Psoas muscle (tissue), 8 donors: ENCODE measurements around the gene LARP1B. TPM values are rescaled to one million over a fixed set of nuclear protein-coding genes. Genes with fewer than 3 reads are reported as not detected.

Experiments
- ATAC-seq, 4 donors: fragments of 200-7000 bp; cut with Tn5 transposase; one replicate each; pipeline ENCODE4 v1.9.1; 2020; ENCODE audit warnings: moderate library complexity in 3 of 4, mild to moderate bottlenecking in 2 of 4
- DNase-seq, 2 donors: peaks; one replicate each; pipeline ENCODE4 v3.0.0-alpha.2; 2020
- H3K27ac ChIP-seq: fragments of 200-600 bp; one replicate; pipeline ENCODE4 v1.8.0; 2022
- H3K27me3 ChIP-seq, 3 donors: fragments of 200-600 bp in 1 of 3; one replicate each; pipeline versions ENCODE4 v1.6.1 to v1.8.0; 2013 to 2022; ENCODE audit warnings: low read length in 2 of 3, mild to moderate bottlenecking in 2 of 3, moderate library complexity in 1 of 3; ENCODE audit not compliant: insufficient read depth in 3 of 3
- H3K36me3 ChIP-seq, 2 donors: fragments of 200-600 bp in 1 of 2; one replicate each; pipeline versions ENCODE4 v1.6.1 to v1.8.0; 2013 to 2022; ENCODE audit warnings: low read depth in 1 of 2, mild to moderate bottlenecking in 1 of 2, moderate library complexity in 1 of 2; ENCODE audit not compliant: insufficient read depth in 1 of 2
- H3K4me1 ChIP-seq: fragments of 200-600 bp; one replicate; pipeline ENCODE4 v1.8.0; 2022
- H3K4me3 ChIP-seq: fragments of 200-600 bp; one replicate; pipeline ENCODE4 v1.8.0; 2022; ENCODE audit warnings: mild to moderate bottlenecking
- H3K9me3 ChIP-seq: fragments of 200-600 bp; one replicate; pipeline ENCODE4 v1.8.0; 2022
- WGBS, 3 donors: extraction: QIAGEN DNeasy Blood & Tissue Kit; methylation state at CpG; one replicate each; pipeline versions ENCODE4 v1.1.6 to v1.1.7; 2013; 5-methylcytosine and 5-hydroxymethylcytosine counted together
- intact Hi-C, 2 donors: fragments of 100-400 bp; cut with DNase I; formaldehyde crosslinking; loops; one replicate each; pipeline versions ENCODE4 v1.11.0 to v1.14.2; 2022
- polyA plus RNA-seq, 3 donors: library from polyadenylated mRNA; stranded (reverse); fragments of 200-250 nt; gene quantifications; one replicate each; pipeline ENCODE4 v1.2.3, GENCODE V29; 2013
- total RNA-seq, 4 donors: library from RNA; stranded (reverse); fragmentation: NEBNext Ultra II Directional in 2 of 4; extraction: Animal tissue kit (Norgen Biotek cat#: 25700) in 2 of 4; gene quantifications; one replicate each; pipeline versions ENCODE4 v1.2.1 to v1.2.4, GENCODE V29; 2021 to 2023
- TF ChIP-seq, protein P1 (sequence below): fragments of 200-600 bp; IDR thresholded peaks from one replicate; pipeline ENCODE4 v1.8.0; 2022; ENCODE audit warnings: antibody characterized with exemption
- donor health status: healthy with polysubstance abuse.
- donor health status: DM: no; HTN: no; CAD: no; lungs with moderate emphysema.
- donor health status: Bipolar disorder and iron deficiency.
- donor health status: healthy.
- donor health status: DM: yes; HTN: yes; CAD: no.
- donor health status: DM: no; HTN: no; CAD: no.
- donor health status: DM: no; HTN: no; CAD: no.
- donor health status: DM: yes; HTN: yes; CAD: no.

The LARP1B gene
- total and polyA plus RNA-seq, 7 donors, result 8.3 to 23.6 (median 16.6) TPM

DNA sequence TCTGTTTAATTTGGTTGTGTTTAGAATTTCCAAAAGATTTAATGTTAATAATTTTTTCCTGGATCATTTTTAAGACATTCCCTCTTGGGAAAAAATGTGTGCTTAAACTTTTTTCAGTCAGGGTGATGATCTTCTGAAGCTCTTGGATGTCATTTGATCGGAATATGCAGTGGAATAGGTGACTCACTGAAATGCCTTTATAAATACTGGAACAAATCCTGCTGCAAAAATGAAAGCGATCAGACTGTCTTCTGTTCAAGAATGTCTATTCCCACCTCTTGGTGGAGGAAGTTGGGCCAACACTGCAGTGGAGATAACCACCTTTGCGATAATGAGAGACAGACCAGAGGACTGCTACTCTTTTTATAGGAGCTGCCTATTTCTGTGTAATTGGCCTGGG lies 46.7 kb downstream of the LARP1B start:
- TF ChIP-seq, protein P1, sequence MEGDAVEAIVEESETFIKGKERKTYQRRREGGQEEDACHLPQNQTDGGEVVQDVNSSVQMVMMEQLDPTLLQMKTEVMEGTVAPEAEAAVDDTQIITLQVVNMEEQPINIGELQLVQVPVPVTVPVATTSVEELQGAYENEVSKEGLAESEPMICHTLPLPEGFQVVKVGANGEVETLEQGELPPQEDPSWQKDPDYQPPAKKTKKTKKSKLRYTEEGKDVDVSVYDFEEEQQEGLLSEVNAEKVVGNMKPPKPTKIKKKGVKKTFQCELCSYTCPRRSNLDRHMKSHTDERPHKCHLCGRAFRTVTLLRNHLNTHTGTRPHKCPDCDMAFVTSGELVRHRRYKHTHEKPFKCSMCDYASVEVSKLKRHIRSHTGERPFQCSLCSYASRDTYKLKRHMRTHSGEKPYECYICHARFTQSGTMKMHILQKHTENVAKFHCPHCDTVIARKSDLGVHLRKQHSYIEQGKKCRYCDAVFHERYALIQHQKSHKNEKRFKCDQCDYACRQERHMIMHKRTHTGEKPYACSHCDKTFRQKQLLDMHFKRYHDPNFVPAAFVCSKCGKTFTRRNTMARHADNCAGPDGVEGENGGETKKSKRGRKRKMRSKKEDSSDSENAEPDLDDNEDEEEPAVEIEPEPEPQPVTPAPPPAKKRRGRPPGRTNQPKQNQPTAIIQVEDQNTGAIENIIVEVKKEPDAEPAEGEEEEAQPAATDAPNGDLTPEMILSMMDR, result no peak
- no peaks in the 10 kb centered on the region for H3K9me3 ChIP-seq
- ATAC-seq (no peak), DNase-seq (no peak)
- H3K4me3 ChIP-seq, result no peak overlapping the region
- no peaks in the 10 kb centered on the region for H3K4me1 ChIP-seq
- H3K27ac ChIP-seq, result no peak overlapping the region
- H3K36me3 ChIP-seq, result peaks cover 5 to 57% of the 10 kb centered on the region in 2 donors
- no peaks in the 10 kb centered on the region for H3K27me3 ChIP-seq
- intact Hi-C loops, result loop anchor here in 1 of 2 donors (2.0 kb wide), 1 partner anchor 273 kb away; no protein-coding TSS in a partner anchor
- WGBS, 3 donors, result 83 to 91% (median 85%) methylated on average over 3 of the region's 3 CpGs

DNA sequence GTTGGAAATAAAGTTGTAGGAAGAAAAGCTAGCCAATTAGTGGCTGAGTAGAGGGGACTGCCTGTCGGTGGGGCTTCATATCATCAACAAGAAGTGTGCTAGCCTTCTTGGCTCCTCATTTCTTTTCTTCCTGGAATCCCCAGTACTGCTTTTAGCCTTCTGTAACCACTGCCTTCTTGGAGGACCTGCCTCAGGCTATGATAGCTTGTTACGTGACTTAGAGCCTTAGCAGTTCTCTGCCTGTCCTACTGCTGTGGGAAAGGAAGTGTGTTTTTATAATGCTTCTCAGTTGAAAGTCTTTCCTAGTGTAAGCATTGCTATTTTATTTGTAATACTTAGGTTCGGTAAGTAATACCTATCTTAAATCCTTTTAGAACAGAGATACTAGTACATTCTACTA lies 61.9 kb downstream of the LARP1B start:
- H3K4me3 ChIP-seq, result no peak overlapping the region
- intact Hi-C loops, result no loop called here
- no peaks in the 10 kb centered on the region for H3K4me1 ChIP-seq
- H3K36me3 ChIP-seq, result peaks cover 3 to 36% of the 10 kb centered on the region in 2 donors
- H3K9me3 ChIP-seq, result no peaks in the 10 kb centered on the region
- TF ChIP-seq, protein P1, result no peak
- no peak for DNase-seq
- 76 to 97% (median 94%) methylated on average over 3 of the region's 3 CpGs for WGBS, 3 donors
- ATAC-seq, result no peak
- H3K27ac ChIP-seq, result no peak overlapping the region
- H3K27me3 ChIP-seq, result no peaks in the 10 kb centered on the region

DNA sequence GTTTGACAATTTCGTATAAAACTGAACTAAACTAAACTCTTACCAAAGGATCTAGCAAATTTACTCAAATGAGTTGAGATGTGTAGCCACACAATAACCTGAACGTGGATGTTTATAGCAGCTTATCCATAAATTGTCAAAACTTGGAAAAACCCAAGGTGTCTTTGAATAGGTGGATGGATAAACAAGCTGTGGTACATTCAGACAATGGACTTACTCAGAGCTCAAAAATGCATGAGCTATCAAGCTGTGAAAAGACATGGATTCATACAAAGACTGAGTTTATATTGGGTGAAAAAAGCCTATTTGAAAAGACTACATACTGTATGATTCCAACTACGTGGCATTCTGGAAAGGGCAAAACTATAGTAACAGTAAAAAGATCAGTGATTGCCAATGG lies 69.5 kb downstream of the LARP1B start:
- DNase-seq, result no peak
- ATAC-seq, result no peak
- Histone ChIP-seq H3K4me1 (no peaks in the 10 kb centered on the region), H3K27me3 (no peaks in the 10 kb centered on the region), H3K27ac (no peak overlapping the region), H3K9me3 (no peaks in the 10 kb centered on the region), H3K4me3 (no peak overlapping the region), H3K36me3 (peaks cover 0 to 17% of the 10 kb centered on the region in 2 donors)
- 95 to 98% (median 97%) methylated on average over 3 of the region's 3 CpGs for WGBS, 3 donors
- intact Hi-C loops, result no loop called here
- TF ChIP-seq, protein P1, result no peak

DNA sequence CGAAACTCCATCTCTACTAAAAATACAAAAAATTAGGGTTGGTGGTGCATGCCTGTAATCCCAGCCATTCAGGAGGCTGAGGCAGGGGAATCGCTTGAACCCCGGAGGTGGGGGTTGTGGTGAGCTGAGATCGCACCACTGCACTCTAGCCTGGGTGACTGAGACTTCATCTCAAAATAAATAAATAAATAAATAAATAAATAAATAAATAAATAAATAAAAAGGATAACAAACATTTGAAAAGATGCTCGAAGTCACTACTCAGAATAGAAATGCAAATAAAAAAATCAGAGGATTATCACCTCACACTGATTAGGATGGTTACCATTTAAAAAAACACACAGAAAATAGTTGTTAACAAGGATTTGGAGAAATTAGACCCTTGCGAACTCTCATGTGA lies 73.8 kb downstream of the LARP1B start:
- peaks cover 0 to 15% of the 10 kb centered on the region in 2 donors for H3K36me3 ChIP-seq
- no peaks in the 10 kb centered on the region for H3K4me1 ChIP-seq
- no peak overlapping the region for H3K4me3 ChIP-seq
- intact Hi-C loops, result no loop called here
- WGBS, 3 donors, result 97 to 99% (median 98%) methylated on average over 6 of the region's 6 CpGs
- no peaks in the 10 kb centered on the region for H3K9me3 ChIP-seq
- TF ChIP-seq, protein P1, result no peak
- ATAC-seq, result no peak
- H3K27me3 ChIP-seq, result no peaks in the 10 kb centered on the region
- DNase-seq, result no peak
- H3K27ac ChIP-seq, result no peak overlapping the region

DNA sequence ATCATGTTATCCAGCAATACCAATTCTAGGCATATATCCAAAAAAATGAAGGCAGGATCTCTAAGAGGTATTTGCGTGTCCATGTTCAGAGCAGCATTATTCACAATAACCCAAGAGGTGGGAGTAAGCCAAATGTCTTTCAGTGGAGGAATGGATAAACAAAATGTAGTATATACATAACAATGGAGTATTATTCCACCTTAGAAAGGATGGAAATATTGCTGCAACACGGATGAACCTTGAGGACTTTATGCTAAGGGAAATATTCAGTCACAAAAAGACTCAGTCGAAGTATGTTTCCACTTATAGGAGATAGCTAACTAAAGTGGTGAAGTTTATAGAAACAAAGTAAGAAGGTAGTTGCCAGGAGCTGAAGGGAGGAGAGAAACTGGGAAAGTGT lies 74.3 kb downstream of the LARP1B start:
- Histone ChIP-seq H3K27me3 (no peaks in the 10 kb centered on the region), H3K9me3 (no peaks in the 10 kb centered on the region), H3K4me3 (no peak overlapping the region), H3K4me1 (no peaks in the 10 kb centered on the region), H3K27ac (no peak overlapping the region), H3K36me3 (peaks cover 0 to 15% of the 10 kb centered on the region in 2 donors)
- intact Hi-C loops, result no loop called here
- ATAC-seq, result no peak
- DNase-seq, result no peak
- WGBS, 3 donors, result 90 to 96% (median 95%) methylated on average over 3 of the region's 3 CpGs
- TF ChIP-seq, protein P1, result no peak
